Smooth muscle cell (in vitro differentiated cells): ENCODE results near the gene PSEN2. TPM values are rescaled to one million over a fixed set of nuclear protein-coding genes. Genes with fewer than 3 reads are reported as not detected.
A peak's percentile ranks its signal among the peaks of the same experiment; 100 is the strongest.

Source experiments
- DNase-seq: peaks from one replicate; lab custom pipeline; 2025; ENCODE audit not compliant: unreplicated experiment; lab: John Stamatoyannopoulos, UW
- H2AFZ ChIP-seq: fragments of 200-600 bp; sonication (generic); 2 replicates; pipeline ENCODE4 v1.6.0; 2016; ENCODE audit warnings: antibody characterized with exemption, low read depth, mild to moderate bottlenecking
- H3F3A ChIP-seq: fragments of 200-600 bp; sonication (generic); 2 replicates; pipeline ENCODE4 v1.6.0; 2017; ENCODE audit warnings: antibody characterized with exemption, low read depth
- H3K27ac ChIP-seq: fragments of 200-600 bp; sonication (generic); 2 replicates; pipeline ENCODE4 v1.5.1; 2016; ENCODE audit warnings: low read depth, mild to moderate bottlenecking
- H3K27me3 ChIP-seq: fragments of 200-600 bp; sonication (generic); 2 replicates; pipeline ENCODE4 v1.6.1; 2016; ENCODE audit warnings: low read depth, mild to moderate bottlenecking
- H3K36me3 ChIP-seq: fragments of 200-600 bp; sonication (generic); 2 replicates; pipeline ENCODE4 v1.5.1; 2016; ENCODE audit warnings: low read depth
- H3K4me1 ChIP-seq: fragments of 200-600 bp; sonication (generic); 2 replicates; pipeline ENCODE4 v1.5.1; 2016; ENCODE audit warnings: low read depth
- H3K4me2 ChIP-seq: fragments of 200-600 bp; sonication (generic); 2 replicates; pipeline ENCODE4 v1.6.0; 2016; ENCODE audit warnings: mild to moderate bottlenecking
- H3K4me3 ChIP-seq: fragments of 200-600 bp; sonication (generic); 2 replicates; pipeline ENCODE4 v1.5.1; 2016; ENCODE audit warnings: mild to moderate bottlenecking
- H3K79me2 ChIP-seq: fragments of 200-600 bp; sonication (generic); 2 replicates; pipeline ENCODE4 v1.6.0; 2016; ENCODE audit warnings: low read depth, mild to moderate bottlenecking
- H3K9ac ChIP-seq: fragments of 200-600 bp; sonication (generic); 2 replicates; pipeline ENCODE4 v1.6.0; 2016; ENCODE audit warnings: low read depth
- H3K9me3 ChIP-seq: fragments of 200-600 bp; sonication (generic); replicated peaks from 2 replicates; pipeline ENCODE4 v1.5.1; 2016; ENCODE audit warnings: low read depth
- H4K20me1 ChIP-seq: fragments of 200-600 bp; sonication (generic); 2 replicates; pipeline ENCODE4 v1.6.0; 2016; ENCODE audit warnings: low read depth
- CTCF ChIP-seq: fragments of 200-600 bp; sonication (generic); IDR thresholded peaks from 2 replicates; pipeline ENCODE4 v1.5.1; 2017; ENCODE audit warnings: borderline replicate concordance, mild to moderate bottlenecking, antibody characterized with exemption; ENCODE audit not compliant: insufficient read depth, poor library complexity, severe bottlenecking
- WGBS: methylation state at CpG from one replicate; pipeline ENCODE4 v1.1.7; 2016; ENCODE audit warnings: low lambda C conversion rate; 5-methylcytosine and 5-hydroxymethylcytosine counted together
- polyA plus RNA-seq: library from polyadenylated mRNA; unstranded; fragments of >200 nt; fragmentation: Nextera tagmentation; extraction: Ambion mirVana; gene quantifications from 2 replicates; pipeline ENCODE4 v1.2.1, GENCODE V29; 2016
- total RNA-seq: library from RNA; depleted of rRNA; stranded (reverse); fragments of >200 nt; gene quantifications from 2 replicates; pipeline ENCODE4 v1.2.3, GENCODE V29; 2014

PSEN2 gene
- total and polyA plus RNA-seq, 2 experiments from 2014 or later: 3.5 to 5.7 TPM

GRCh38 chr1:226867461-226868054, 2.9 kb upstream of the PSEN2 start:
- Histone ChIP-seq H3F3A (no peaks in the 10 kb centered on the region), H4K20me1 (no peaks in the 10 kb centered on the region), H3K27me3 (no peaks in the 10 kb centered on the region), H3K4me3 (no peak overlapping the region), H3K27ac (no peak overlapping the region), H3K79me2 (no peaks in the 10 kb centered on the region), H3K9me3 (no peaks in the 10 kb centered on the region), H2AFZ (no peak overlapping the region), H3K9ac (no peak overlapping the region), H3K4me1 (peaks cover 8% of the 10 kb centered on the region), H3K36me3 (no peaks in the 10 kb centered on the region), H3K4me2 (no peak overlapping the region)
- WGBS: 67% methylated on average over 6 of the region's 6 CpGs
- TF ChIP-seq CTCF: no peak
- no peak for DNase-seq

GRCh38 chr1:226868726-226869125, 1.7 kb upstream of the PSEN2 start:
- Histone ChIP-seq H3K27me3 (no peaks in the 10 kb centered on the region), H4K20me1 (no peaks in the 10 kb centered on the region), H3K4me1 (peaks cover 8% of the 10 kb centered on the region), H3K27ac (no peak overlapping the region), H3K9ac (no peak overlapping the region), H3K36me3 (no peaks in the 10 kb centered on the region), H3F3A (no peaks in the 10 kb centered on the region), H3K9me3 (no peaks in the 10 kb centered on the region), H3K4me3 (no peak overlapping the region), H3K4me2 (no peak overlapping the region), H2AFZ (no peak overlapping the region), H3K79me2 (no peaks in the 10 kb centered on the region)
- no peak for TF ChIP-seq CTCF
- 100% methylated on average over 1 of the region's 1 CpG for WGBS
- DNase-seq: no peak

GRCh38 chr1:226870026-226870400, 403 bp upstream of the PSEN2 start:
- Histone ChIP-seq H3K4me2 (peak overlapping the region; percentile 99), H3K9ac (no peak overlapping the region)
- WGBS: 14% methylated on average over 7 of the region's 7 CpGs

More at GRCh38 chr1:226870026-226870400, 403 bp upstream of the PSEN2 start:
- H3K4me1 ChIP-seq: peaks cover 8% of the 10 kb centered on the region
- no peaks in the 10 kb centered on the region for H3F3A ChIP-seq
- H3K36me3 ChIP-seq: no peaks in the 10 kb centered on the region
- H3K27ac ChIP-seq: no peak overlapping the region
- no peaks in the 10 kb centered on the region for H3K9me3 ChIP-seq
- peak overlapping the region; percentile 92 for H2AFZ ChIP-seq
- DNase-seq: no peak
- no peak for TF ChIP-seq CTCF
- H3K4me3 ChIP-seq: peak overlapping the region; percentile 78
- H3K79me2 ChIP-seq: no peaks in the 10 kb centered on the region
- no peaks in the 10 kb centered on the region for H3K27me3 ChIP-seq
- H4K20me1 ChIP-seq: no peaks in the 10 kb centered on the region
